K562 (cell line): ENCODE data around the gene RPL35. TPM values are rescaled to one million over a fixed set of nuclear protein-coding genes. Genes with fewer than 3 reads are reported as not detected.
A peak's percentile ranks its signal among the peaks of the same experiment; 100 is the strongest.

Experiments used
- CBX2 ChIP-seq: fragments of 200-600 bp; sonication (generic); IDR thresholded peaks from one replicate; pipeline ENCODE4 v1.6.1; 2012; ENCODE audit warnings: mild to moderate bottlenecking, low read length, inconsistent platforms; ENCODE audit not compliant: insufficient read depth, poor library complexity, severe bottlenecking
- FUS ChIP-seq: fragments of 200-400 bp; formaldehyde crosslinking; optimal IDR thresholded peaks from 2 replicates; pipeline ENCODE3; 2017; ENCODE audit warnings: low read depth, low read length
- MEF2D ChIP-seq: conservative IDR thresholded peaks from 2 replicates; pipeline ENCODE4 v1.6.1; 2016; ENCODE audit warnings: low read depth, missing genetic modification characterization, missing compliant biosample characterization
- MEIS2 ChIP-seq: fragments of 450-650 bp; IDR thresholded peaks from 2 replicates; pipeline ENCODE4 v1.6.1; 2014; ENCODE audit warnings: mild to moderate bottlenecking; ENCODE audit not compliant: partially characterized antibody
- MYNN ChIP-seq, 2 experiments: sonication (generic); formaldehyde crosslinking in 1 of 2; IDR thresholded peaks; 2 replicates each; pipeline versions ENCODE4 v1.5.0 to v1.6.1; 2016 to 2020; ENCODE audit warnings: antibody characterized with exemption in 1 of 2, missing genetic modification reagents in 1 of 2
- NR2C2 ChIP-seq, 2 experiments: fragments of 200-800 bp in 1 of 2; sonication (Bioruptor generic) in 1 of 2; sonication (generic) in 1 of 2; formaldehyde crosslinking in 1 of 2; IDR thresholded peaks; 2 replicates each; pipeline versions ENCODE4 v1.6.1 to v1.8.0; 2016 to 2022; ENCODE audit warnings: mild to moderate bottlenecking in 1 of 2, missing compliant biosample characterization in 1 of 2, missing genetic modification characterization in 1 of 2, missing genetic modification reagents in 1 of 2
- PRPF4 ChIP-seq: fragments of 200-400 bp; formaldehyde crosslinking; IDR thresholded peaks from one replicate; pipeline ENCODE4 v1.6.1; 2017; ENCODE audit warnings: low read length, low read depth, mild to moderate bottlenecking; ENCODE audit not compliant: insufficient read depth, poor library complexity, severe bottlenecking
- RBM14 ChIP-seq: fragments of 200-400 bp; formaldehyde crosslinking; IDR thresholded peaks from 2 replicates; pipeline ENCODE4 v1.6.1; 2018; ENCODE audit warnings: low read depth, mild to moderate bottlenecking, low read length, moderate library complexity, borderline replicate concordance; ENCODE audit not compliant: insufficient read depth
- RBM22 ChIP-seq: fragments of 200-400 bp; formaldehyde crosslinking; IDR thresholded peaks from 2 replicates; pipeline ENCODE4 v1.6.1; 2018; ENCODE audit warnings: low read length, low read depth; ENCODE audit not compliant: poor library complexity, severe bottlenecking
- SRSF3 ChIP-seq: fragments of 200-400 bp; formaldehyde crosslinking; IDR thresholded peaks from 2 replicates; pipeline ENCODE4 v1.6.1; 2016; ENCODE audit warnings: mild to moderate bottlenecking, low read length, moderate library complexity; ENCODE audit not compliant: insufficient read depth
- ZKSCAN1 ChIP-seq: fragments of 150-350 bp; IDR thresholded peaks from 2 replicates; pipeline ENCODE4 v1.6.1; 2016; ENCODE audit warnings: low read depth, low read length
- polyA plus RNA-seq, 8 experiments: library from polyadenylated mRNA; depleted of rRNA in 4 of 8; stranded (reverse) in 5 of 8; unstranded in 3 of 8; fragments of >200 nt; fragmentation: Nextera tagmentation in 2 of 8; fragmentation: Illumina TruSeq in 1 of 8; extraction: Ambion mirVana in 2 of 8; extraction: Trizol in 1 of 8; gene quantifications; 2 replicates each; pipeline versions ENCODE4 v1.2.1 to v1.2.3, GENCODE V29; 2011 to 2014; ENCODE audit warnings: inconsistent platforms in 1 of 8, missing spikeins in 1 of 8
- total RNA-seq, 7 experiments: library from RNA; depleted of rRNA in 6 of 7; stranded (reverse); fragments of >200 nt in 6 of 7; fragmentation: Illumina TruSeq in 2 of 7; extraction: Trizol in 2 of 7; gene quantifications; 2 replicates each; pipeline versions ENCODE4 v1.2.1 to v1.2.3, GENCODE V29; 2011 to 2021; ENCODE audit warnings: low replicate concordance in 1 of 7
- TF ChIP-seq, protein P1 (sequence below), 2 experiments: fragments of 450-650 bp; IDR thresholded peaks; 2 replicates each; pipeline ENCODE4 v1.6.1; 2018; ENCODE audit warnings: mild to moderate bottlenecking in 2 of 2, low read depth in 1 of 2; ENCODE audit not compliant: partially characterized antibody in 2 of 2
- TF ChIP-seq, protein P2 (sequence below), 3 experiments: fragments of 200-800 bp in 1 of 3; fragments of 250-450 bp in 1 of 3; fragments of 450-650 bp in 1 of 3; sonication (Bioruptor Pico) in 1 of 3; sonication (Bioruptor generic) in 1 of 3; formaldehyde crosslinking in 1 of 3; IDR thresholded peaks; 2 replicates each; pipeline versions ENCODE4 v1.6.1 to v1.8.0; 2016 to 2022; ENCODE audit warnings: mild to moderate bottlenecking in 2 of 3, missing genetic modification characterization in 2 of 3, missing compliant biosample characterization in 1 of 3, moderate library complexity in 1 of 3
- TF ChIP-seq, protein P3 (sequence below): IDR thresholded peaks from 2 replicates; pipeline ENCODE4 v1.6.1; 2012; ENCODE audit warnings: low read depth, low read length, improper control_type of control experiment, borderline replicate concordance

Gene RPL35
- total and polyA plus RNA-seq, 9 of the 15 experiments (the other 6 are each of a cell fraction or from before 2014, with no cell fraction given): 1,755 to 5,101 (median 3,405) TPM

DNA sequence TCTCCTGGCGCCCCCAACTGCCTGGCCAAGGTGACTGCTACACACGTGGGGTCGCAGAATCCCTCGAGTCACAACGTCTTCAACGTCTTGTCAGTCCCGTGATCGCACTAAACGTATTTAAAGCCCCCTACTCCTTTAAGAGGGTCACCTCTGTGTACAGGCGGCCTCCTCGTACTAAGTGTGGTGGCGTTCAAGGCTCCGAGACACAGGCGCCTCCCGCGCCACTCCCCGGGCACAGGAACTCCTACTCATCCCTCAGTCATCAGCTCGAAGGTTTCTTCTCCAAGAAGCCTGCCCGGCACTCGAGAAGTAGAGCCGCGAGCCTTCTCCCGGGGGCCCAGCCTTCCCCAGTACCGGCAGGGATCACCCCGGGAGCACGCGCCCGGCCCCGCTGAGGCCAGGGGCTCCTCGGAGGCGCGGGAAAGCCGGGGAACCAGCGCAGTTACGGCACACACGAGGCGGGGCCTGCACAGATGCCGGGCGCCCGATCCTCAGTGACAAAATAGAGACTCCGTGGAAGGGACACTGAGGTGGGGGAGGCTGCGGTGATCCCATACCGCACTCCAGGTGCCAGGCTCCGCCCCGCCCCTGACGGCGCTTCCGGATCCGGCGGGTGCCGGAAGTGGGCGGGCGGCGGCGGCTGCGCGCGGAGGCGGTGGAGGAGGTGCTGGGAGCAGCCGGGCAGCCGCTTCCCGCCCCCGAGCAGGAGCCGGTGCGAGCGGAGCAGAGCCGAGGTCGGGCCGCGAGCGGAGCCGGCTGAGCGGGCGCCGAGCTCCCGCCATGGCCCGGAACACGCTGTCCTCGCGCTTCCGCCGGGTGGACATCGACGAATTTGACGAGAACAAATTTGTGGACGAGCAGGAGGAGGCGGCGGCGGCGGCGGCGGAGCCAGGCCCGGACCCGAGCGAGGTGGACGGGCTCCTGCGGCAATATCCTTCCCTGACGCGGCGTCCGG lies 7.0 kb upstream of the RPL35 start (continued):
- peak; percentile 94; the same call in 1 of the 2 replicates for TF ChIP-seq RBM14
- peak; percentile 48; the same call in 1 of the 2 replicates for TF ChIP-seq MYNN (IDR thresholded peaks at IDR 0.05)
- no peak for TF ChIP-seq MYNN (CRISPR knock-in tag; IDR thresholded peaks at IDR 0.05)
- TF ChIP-seq, protein P1, sequence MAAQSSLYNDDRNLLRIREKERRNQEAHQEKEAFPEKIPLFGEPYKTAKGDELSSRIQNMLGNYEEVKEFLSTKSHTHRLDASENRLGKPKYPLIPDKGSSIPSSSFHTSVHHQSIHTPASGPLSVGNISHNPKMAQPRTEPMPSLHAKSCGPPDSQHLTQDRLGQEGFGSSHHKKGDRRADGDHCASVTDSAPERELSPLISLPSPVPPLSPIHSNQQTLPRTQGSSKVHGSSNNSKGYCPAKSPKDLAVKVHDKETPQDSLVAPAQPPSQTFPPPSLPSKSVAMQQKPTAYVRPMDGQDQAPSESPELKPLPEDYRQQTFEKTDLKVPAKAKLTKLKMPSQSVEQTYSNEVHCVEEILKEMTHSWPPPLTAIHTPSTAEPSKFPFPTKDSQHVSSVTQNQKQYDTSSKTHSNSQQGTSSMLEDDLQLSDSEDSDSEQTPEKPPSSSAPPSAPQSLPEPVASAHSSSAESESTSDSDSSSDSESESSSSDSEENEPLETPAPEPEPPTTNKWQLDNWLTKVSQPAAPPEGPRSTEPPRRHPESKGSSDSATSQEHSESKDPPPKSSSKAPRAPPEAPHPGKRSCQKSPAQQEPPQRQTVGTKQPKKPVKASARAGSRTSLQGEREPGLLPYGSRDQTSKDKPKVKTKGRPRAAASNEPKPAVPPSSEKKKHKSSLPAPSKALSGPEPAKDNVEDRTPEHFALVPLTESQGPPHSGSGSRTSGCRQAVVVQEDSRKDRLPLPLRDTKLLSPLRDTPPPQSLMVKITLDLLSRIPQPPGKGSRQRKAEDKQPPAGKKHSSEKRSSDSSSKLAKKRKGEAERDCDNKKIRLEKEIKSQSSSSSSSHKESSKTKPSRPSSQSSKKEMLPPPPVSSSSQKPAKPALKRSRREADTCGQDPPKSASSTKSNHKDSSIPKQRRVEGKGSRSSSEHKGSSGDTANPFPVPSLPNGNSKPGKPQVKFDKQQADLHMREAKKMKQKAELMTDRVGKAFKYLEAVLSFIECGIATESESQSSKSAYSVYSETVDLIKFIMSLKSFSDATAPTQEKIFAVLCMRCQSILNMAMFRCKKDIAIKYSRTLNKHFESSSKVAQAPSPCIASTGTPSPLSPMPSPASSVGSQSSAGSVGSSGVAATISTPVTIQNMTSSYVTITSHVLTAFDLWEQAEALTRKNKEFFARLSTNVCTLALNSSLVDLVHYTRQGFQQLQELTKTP (IDR thresholded peaks at IDR 0.05; ENCODE audit: low read depth in 1 of 2, partially characterized antibody in 2 of 2): peak in 1 of 2 experiments; percentile 19
- TF ChIP-seq, protein P2, sequence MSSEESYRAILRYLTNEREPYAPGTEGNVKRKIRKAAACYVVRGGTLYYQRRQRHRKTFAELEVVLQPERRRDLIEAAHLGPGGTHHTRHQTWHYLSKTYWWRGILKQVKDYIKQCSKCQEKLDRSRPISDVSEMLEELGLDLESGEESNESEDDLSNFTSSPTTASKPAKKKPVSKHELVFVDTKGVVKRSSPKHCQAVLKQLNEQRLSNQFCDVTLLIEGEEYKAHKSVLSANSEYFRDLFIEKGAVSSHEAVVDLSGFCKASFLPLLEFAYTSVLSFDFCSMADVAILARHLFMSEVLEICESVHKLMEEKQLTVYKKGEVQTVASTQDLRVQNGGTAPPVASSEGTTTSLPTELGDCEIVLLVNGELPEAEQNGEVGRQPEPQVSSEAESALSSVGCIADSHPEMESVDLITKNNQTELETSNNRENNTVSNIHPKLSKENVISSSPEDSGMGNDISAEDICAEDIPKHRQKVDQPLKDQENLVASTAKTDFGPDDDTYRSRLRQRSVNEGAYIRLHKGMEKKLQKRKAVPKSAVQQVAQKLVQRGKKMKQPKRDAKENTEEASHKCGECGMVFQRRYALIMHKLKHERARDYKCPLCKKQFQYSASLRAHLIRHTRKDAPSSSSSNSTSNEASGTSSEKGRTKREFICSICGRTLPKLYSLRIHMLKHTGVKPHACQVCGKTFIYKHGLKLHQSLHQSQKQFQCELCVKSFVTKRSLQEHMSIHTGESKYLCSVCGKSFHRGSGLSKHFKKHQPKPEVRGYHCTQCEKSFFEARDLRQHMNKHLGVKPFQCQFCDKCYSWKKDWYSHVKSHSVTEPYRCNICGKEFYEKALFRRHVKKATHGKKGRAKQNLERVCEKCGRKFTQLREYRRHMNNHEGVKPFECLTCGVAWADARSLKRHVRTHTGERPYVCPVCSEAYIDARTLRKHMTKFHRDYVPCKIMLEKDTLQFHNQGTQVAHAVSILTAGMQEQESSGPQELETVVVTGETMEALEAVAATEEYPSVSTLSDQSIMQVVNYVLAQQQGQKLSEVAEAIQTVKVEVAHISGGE (CRISPR knock-in tag; IDR thresholded peaks at IDR 0.05): peak in 2 of 3 experiments; percentile 66 to 78; a peak in 3 of 6 replicates
- TF ChIP-seq CBX2: no peak
- TF ChIP-seq, protein P3, sequence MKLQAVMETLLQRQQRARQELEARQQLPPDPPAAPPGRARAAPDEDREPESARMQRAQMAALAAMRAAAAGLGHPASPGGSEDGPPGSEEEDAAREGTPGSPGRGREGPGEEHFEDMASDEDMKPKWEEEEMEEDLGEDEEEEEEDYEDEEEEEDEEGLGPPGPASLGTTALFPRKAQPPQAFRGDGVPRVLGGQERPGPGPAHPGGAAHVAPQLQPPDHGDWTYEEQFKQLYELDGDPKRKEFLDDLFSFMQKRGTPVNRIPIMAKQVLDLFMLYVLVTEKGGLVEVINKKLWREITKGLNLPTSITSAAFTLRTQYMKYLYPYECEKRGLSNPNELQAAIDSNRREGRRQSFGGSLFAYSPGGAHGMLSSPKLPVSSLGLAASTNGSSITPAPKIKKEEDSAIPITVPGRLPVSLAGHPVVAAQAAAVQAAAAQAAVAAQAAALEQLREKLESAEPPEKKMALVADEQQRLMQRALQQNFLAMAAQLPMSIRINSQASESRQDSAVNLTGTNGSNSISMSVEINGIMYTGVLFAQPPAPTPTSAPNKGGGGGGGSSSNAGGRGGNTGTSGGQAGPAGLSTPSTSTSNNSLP: no peak
- peak; percentile 46 for TF ChIP-seq MEIS2
- no peak for TF ChIP-seq ZKSCAN1
- 0 out of 2 replicates have a peak, but pooled peaks have one; percentile 81 for TF ChIP-seq SRSF3
- TF ChIP-seq PRPF4: peak; percentile 90
- no peak for TF ChIP-seq NR2C2 (CRISPR knock-in tag; IDR thresholded peaks at IDR 0.05)
- TF ChIP-seq NR2C2 (tag; IDR thresholded peaks at IDR 0.05): peak; percentile 44; the same call in 1 of the 2 replicates
- TF ChIP-seq RBM22: peak; percentile 91
- TF ChIP-seq MEF2D (tag): no peak
- peak; percentile 55 for TF ChIP-seq FUS
